IPS-20b (cell line): Measurements from ENCODE around the gene PDE1A.

Experiments used
- H3K27ac ChIP-seq: one replicate; pipeline ENCODE4 v1.5.1; 2013; ENCODE audit warnings: low read length
- H3K27me3 ChIP-seq: 2 replicates; pipeline ENCODE4 v1.6.1; 2013; ENCODE audit warnings: mild to moderate bottlenecking, low read length, inconsistent platforms; ENCODE audit not compliant: insufficient read depth
- H3K36me3 ChIP-seq: 2 replicates; pipeline ENCODE4 v1.6.1; 2013; ENCODE audit warnings: low read depth, mild to moderate bottlenecking, inconsistent platforms, low read length, moderate library complexity; ENCODE audit not compliant: insufficient read depth
- H3K4me1 ChIP-seq: 2 replicates; pipeline ENCODE4 v1.6.1; 2013; ENCODE audit warnings: mild to moderate bottlenecking, control low read depth, inconsistent platforms, low read length, moderate library complexity; ENCODE audit not compliant: insufficient read depth
- H3K4me3 ChIP-seq: 2 replicates; pipeline ENCODE4 v1.5.1; 2013; ENCODE audit warnings: mild to moderate bottlenecking, low read length, inconsistent platforms
- H3K9ac ChIP-seq: 2 replicates; pipeline ENCODE4 v1.6.1; 2013; ENCODE audit warnings: low read depth, mild to moderate bottlenecking, inconsistent platforms, low read length, moderate library complexity
- H3K9me3 ChIP-seq: 2 replicates; pipeline ENCODE4 v1.6.1; 2013; ENCODE audit warnings: mild to moderate bottlenecking, low read depth, low read length, inconsistent platforms; ENCODE audit not compliant: insufficient read depth

PDE1A gene

GRCh38 chr2:182187130-182187529 is 239.7 kb downstream of the PDE1A start:
- Histone ChIP-seq H3K4me1 (no peaks in the 10 kb centered on the region), H3K9ac (no peak overlapping the region), H3K9me3 (peaks cover 4% of the 10 kb centered on the region; the same call in 1 of the 2 replicates), H3K36me3 (no peaks in the 10 kb centered on the region), H3K27ac (no peak overlapping the region), H3K27me3 (no peaks in the 10 kb centered on the region), H3K4me3 (no peak overlapping the region)

GRCh38 chr2:182186132-182186735 is 240.6 kb downstream of the PDE1A start:
- H3K27ac ChIP-seq, result no peak overlapping the region
- H3K36me3 ChIP-seq, result no peaks in the 10 kb centered on the region
- no peak overlapping the region for H3K9ac ChIP-seq

GRCh38 chr2:182182436-182182835 is 244.4 kb downstream of the PDE1A start:
- no peaks in the 10 kb centered on the region for H3K36me3 ChIP-seq
- no peak overlapping the region for H3K4me3 ChIP-seq
- H3K9me3 ChIP-seq, result peaks cover 4% of the 10 kb centered on the region; the same call in 1 of the 2 replicates
- H3K27me3 ChIP-seq, result no peaks in the 10 kb centered on the region
- no peak overlapping the region for H3K9ac ChIP-seq
- H3K4me1 ChIP-seq, result no peaks in the 10 kb centered on the region
- H3K27ac ChIP-seq, result no peak overlapping the region

More at GRCh38 chr2:182186132-182186735, 240.6 kb downstream of the PDE1A start:
- no peak overlapping the region for H3K4me3 ChIP-seq
- no peaks in the 10 kb centered on the region for H3K27me3 ChIP-seq
- H3K4me1 ChIP-seq, result no peaks in the 10 kb centered on the region
- peaks cover 4% of the 10 kb centered on the region; the same call in 1 of the 2 replicates for H3K9me3 ChIP-seq

- Histone ChIP-seq H3K27me3 (no peaks in the 10 kb centered on the region), H3K4me3 (no peak overlapping the region), H3K27ac (no peak overlapping the region), H3K36me3 (no peaks in the 10 kb centered on the region), H3K9me3 (peaks cover 4% of the 10 kb centered on the region; the same call in 1 of the 2 replicates), H3K4me1 (no peaks in the 10 kb centered on the region), H3K9ac (no peak overlapping the region)
Measured at GRCh38 chr2:182181381-182181780, 245.5 kb downstream of the PDE1A start.

DNA sequence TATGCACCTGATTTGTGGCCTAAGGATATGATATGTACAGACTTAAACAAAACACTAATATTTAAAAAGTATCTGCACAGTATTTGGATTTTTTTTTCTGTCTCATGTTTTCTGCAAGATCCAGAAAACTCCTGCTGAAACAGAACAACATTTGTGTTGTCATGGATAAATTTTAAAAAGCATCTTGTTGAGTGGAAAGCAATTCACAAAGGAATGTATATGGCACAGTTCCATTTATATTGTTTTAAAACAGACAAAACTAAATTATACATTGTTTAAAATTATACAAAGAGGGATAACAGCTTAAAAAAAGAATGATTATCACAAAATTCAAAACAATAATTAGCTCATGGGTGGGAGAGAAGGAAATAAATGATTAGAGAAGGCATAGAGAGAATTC is 247.7 kb downstream of the PDE1A start:
- Histone ChIP-seq H3K4me3 (no peak overlapping the region), H3K27ac (no peak overlapping the region), H3K9me3 (peaks cover 4% of the 10 kb centered on the region; the same call in 1 of the 2 replicates), H3K9ac (no peak overlapping the region), H3K27me3 (no peaks in the 10 kb centered on the region), H3K36me3 (no peaks in the 10 kb centered on the region), H3K4me1 (no peaks in the 10 kb centered on the region)

DNA sequence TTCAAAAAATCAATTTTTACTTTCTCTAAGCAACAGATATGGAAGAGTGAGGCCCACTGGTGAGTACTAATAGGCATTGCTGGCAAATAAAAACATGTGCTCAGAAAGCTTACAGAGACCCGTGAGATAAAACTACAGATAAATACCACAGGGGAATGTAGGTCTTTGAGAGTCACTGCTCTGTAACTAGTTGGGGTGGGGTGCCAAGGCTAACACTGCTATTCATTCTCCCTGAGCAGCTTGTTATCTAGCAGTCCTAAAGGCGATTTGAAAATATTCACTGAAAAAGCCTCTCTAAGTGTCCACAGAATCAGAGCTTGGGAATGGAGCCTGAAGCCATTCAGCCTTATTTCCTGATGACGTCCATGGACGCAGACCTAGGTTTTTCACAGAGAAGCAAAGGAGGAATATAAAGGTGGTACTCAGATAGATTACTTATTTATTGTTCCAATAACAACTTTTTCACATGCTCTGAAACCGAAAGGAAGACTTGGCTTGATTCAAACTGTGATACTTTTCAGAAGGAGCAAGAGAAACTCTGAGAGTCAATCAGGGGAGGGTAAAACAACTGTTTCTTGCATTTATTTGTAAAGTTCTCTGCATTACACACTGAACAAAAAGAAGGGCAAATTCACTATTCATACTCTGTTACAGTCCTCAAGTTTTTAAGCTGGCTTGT is 252.8 kb downstream of the PDE1A start:
- Histone ChIP-seq H3K4me3 (no peak overlapping the region), H3K9me3 (no peaks in the 10 kb centered on the region), H3K36me3 (no peaks in the 10 kb centered on the region), H3K9ac (no peak overlapping the region), H3K27me3 (no peaks in the 10 kb centered on the region), H3K4me1 (no peaks in the 10 kb centered on the region), H3K27ac (no peak overlapping the region)

DNA sequence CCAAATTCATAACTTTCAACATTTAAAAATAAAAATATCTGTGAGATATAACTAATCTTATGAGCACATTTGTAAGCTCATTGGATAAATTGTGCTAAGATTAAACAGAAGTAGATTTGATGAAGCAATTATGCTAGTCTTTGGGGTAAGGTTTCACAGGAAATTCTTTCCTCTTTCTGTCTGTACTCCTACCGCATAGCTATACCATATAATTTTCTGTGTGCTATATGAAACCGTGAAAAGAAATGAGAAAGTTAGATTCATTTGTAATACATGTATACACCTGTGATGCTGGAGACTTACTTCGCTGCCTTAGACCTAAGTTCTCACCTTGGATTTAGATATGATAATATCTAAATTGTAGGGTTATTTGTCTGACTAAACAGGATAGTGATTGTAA is 256.5 kb downstream of the PDE1A start:
- H3K4me1 ChIP-seq, result no peaks in the 10 kb centered on the region
- H3K4me3 ChIP-seq, result no peak overlapping the region
- no peaks in the 10 kb centered on the region for H3K36me3 ChIP-seq

GRCh38 chr2:182167882-182168281 is 259.0 kb downstream of the PDE1A start:
- Histone ChIP-seq H3K4me3 (no peak overlapping the region), H3K4me1 (no peaks in the 10 kb centered on the region), H3K9ac (no peak overlapping the region), H3K9me3 (no peaks in the 10 kb centered on the region), H3K36me3 (no peaks in the 10 kb centered on the region), H3K27ac (no peak overlapping the region), H3K27me3 (no peaks in the 10 kb centered on the region)

More for the DNA sequence above, 256.5 kb downstream of the PDE1A start:
- no peak overlapping the region for H3K27ac ChIP-seq
- H3K27me3 ChIP-seq, result no peaks in the 10 kb centered on the region
- H3K9ac ChIP-seq, result no peak overlapping the region
- H3K9me3 ChIP-seq, result no peaks in the 10 kb centered on the region

- no peaks in the 10 kb centered on the region for H3K9me3 ChIP-seq
- no peak overlapping the region for H3K4me3 ChIP-seq
- no peak overlapping the region for H3K9ac ChIP-seq
- H3K27ac ChIP-seq, result no peak overlapping the region
- no peaks in the 10 kb centered on the region for H3K27me3 ChIP-seq
- H3K4me1 ChIP-seq, result no peaks in the 10 kb centered on the region
- H3K36me3 ChIP-seq, result no peaks in the 10 kb centered on the region
Measured at GRCh38 chr2:182166841-182167240, 260.0 kb downstream of the PDE1A start.

- Histone ChIP-seq H3K9me3 (no peaks in the 10 kb centered on the region), H3K4me3 (no peak overlapping the region), H3K9ac (no peak overlapping the region), H3K27ac (no peak overlapping the region), H3K36me3 (no peaks in the 10 kb centered on the region), H3K4me1 (no peaks in the 10 kb centered on the region), H3K27me3 (no peaks in the 10 kb centered on the region)
Measured at GRCh38 chr2:182166406-182166805, 260.4 kb downstream of the PDE1A start.

- Histone ChIP-seq H3K27ac (no peak overlapping the region), H3K27me3 (no peaks in the 10 kb centered on the region), H3K9ac (no peak overlapping the region)
Measured at GRCh38 chr2:182165202-182165601, 261.6 kb downstream of the PDE1A start.

DNA sequence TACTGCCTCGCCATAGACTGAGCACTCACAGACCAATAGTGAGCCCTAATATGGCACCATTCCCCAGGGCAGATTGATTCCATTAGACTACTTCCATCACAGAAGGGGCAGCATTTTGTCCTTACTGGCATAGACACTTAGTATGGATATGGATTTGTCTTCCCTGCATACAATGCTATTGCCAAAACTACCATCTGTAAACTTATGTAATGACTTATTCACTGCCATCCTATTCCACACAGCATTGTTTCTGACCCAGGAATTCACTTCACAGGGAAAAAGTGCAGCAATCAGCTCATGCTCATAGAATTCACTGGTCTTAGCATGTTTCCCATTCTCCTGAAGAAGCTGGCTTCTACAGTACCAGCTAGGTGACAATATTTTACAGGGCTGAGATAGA is 262.1 kb downstream of the PDE1A start:
- no peaks in the 10 kb centered on the region for H3K4me1 ChIP-seq
- no peak overlapping the region for H3K27ac ChIP-seq
- no peaks in the 10 kb centered on the region for H3K36me3 ChIP-seq
- H3K9me3 ChIP-seq, result no peaks in the 10 kb centered on the region
- no peak overlapping the region for H3K4me3 ChIP-seq
- no peak overlapping the region for H3K9ac ChIP-seq
- H3K27me3 ChIP-seq, result no peaks in the 10 kb centered on the region

More at GRCh38 chr2:182165202-182165601, 261.6 kb downstream of the PDE1A start:
- no peak overlapping the region for H3K4me3 ChIP-seq
- H3K4me1 ChIP-seq, result no peaks in the 10 kb centered on the region
- no peaks in the 10 kb centered on the region for H3K9me3 ChIP-seq
- H3K36me3 ChIP-seq, result no peaks in the 10 kb centered on the region
